Neural cell (in vitro differentiated cells): ENCODE measurements around the gene OTOF. TPM values are rescaled to one million over a fixed set of nuclear protein-coding genes. Genes with fewer than 3 reads are reported as not detected.

Source experiments
- H2AFZ ChIP-seq: fragments of 200-600, 300-800 bp; sonication (generic), shearing (Covaris generic); 2 replicates; pipeline ENCODE4 v1.6.0; 2014; ENCODE audit warnings: low read depth, mild to moderate bottlenecking, antibody characterized with exemption, low read length, moderate library complexity
- H3F3A ChIP-seq: fragments of 200-600 bp; shearing (Covaris generic); 2 replicates; pipeline ENCODE4 v1.6.1; 2016; ENCODE audit warnings: mild to moderate bottlenecking, moderate library complexity, mixed read lengths, antibody characterized with exemption, low read length; ENCODE audit not compliant: insufficient read depth, poor library complexity, severe bottlenecking
- H3K27ac ChIP-seq: fragments of 200-600, 300-800 bp; sonication (generic), shearing (Covaris generic); 2 replicates; pipeline ENCODE4 v1.5.1; 2014; ENCODE audit warnings: mild to moderate bottlenecking, low read length, moderate library complexity
- H3K27me3 ChIP-seq: fragments of 300-800, 200-600 bp; sonication (generic), shearing (Covaris generic); 2 replicates; pipeline ENCODE4 v1.6.0; 2014; ENCODE audit warnings: mild to moderate bottlenecking, low read depth, low read length, moderate library complexity; ENCODE audit not compliant: insufficient read depth
- H3K36me3 ChIP-seq: fragments of 300-800, 200-600 bp; sonication (generic), shearing (Covaris generic); 2 replicates; pipeline ENCODE4 v1.5.1; 2014; ENCODE audit warnings: mild to moderate bottlenecking, antibody characterized with exemption, low read length, moderate library complexity; ENCODE audit not compliant: insufficient read depth
- H3K4me2 ChIP-seq: fragments of 300-800, 200-600 bp; sonication (generic), shearing (Covaris generic); 2 replicates; pipeline ENCODE4 v1.6.0; 2014; ENCODE audit warnings: mild to moderate bottlenecking, low read length
- H3K4me3 ChIP-seq: fragments of 300-800, 200-600 bp; sonication (generic), shearing (Covaris generic); 2 replicates; pipeline ENCODE4 v1.5.1; 2014; ENCODE audit warnings: mild to moderate bottlenecking, low read length, moderate library complexity
- H3K79me2 ChIP-seq: fragments of 200-600 bp; shearing (Covaris generic); replicated peaks from 2 replicates; pipeline ENCODE4 v1.6.0; 2014; ENCODE audit warnings: mild to moderate bottlenecking, low read length, moderate library complexity; ENCODE audit not compliant: insufficient read depth
- H3K9ac ChIP-seq: fragments of 300-800, 200-600 bp; sonication (generic), shearing (Covaris generic); 2 replicates; pipeline ENCODE4 v1.6.1; 2016; ENCODE audit warnings: mild to moderate bottlenecking, low read length, mixed read lengths
- H3K9me2 ChIP-seq: fragments of 200-600 bp; shearing (Covaris generic); 2 replicates; pipeline ENCODE4 v1.6.1; 2016; ENCODE audit warnings: mild to moderate bottlenecking, low read length, mixed read lengths; ENCODE audit not compliant: insufficient read depth
- H3K9me3 ChIP-seq: fragments of 200-600, 300-800 bp; sonication (generic), shearing (Covaris generic); 2 replicates; pipeline ENCODE4 v1.6.1; 2016; ENCODE audit warnings: mild to moderate bottlenecking, mixed run types, low read length, moderate library complexity, mixed read lengths
- H4K20me1 ChIP-seq: fragments of 200-600 bp; shearing (Covaris generic); 2 replicates; pipeline ENCODE4 v1.6.1; 2016; ENCODE audit warnings: mild to moderate bottlenecking, mixed run types; ENCODE audit not compliant: insufficient read depth
- EP300 ChIP-seq: fragments of 450-650 bp; conservative IDR thresholded peaks from 2 replicates; pipeline ENCODE4 v1.6.1; 2014; ENCODE audit warnings: antibody characterized with exemption, mild to moderate bottlenecking, moderate library complexity; ENCODE audit not compliant: poor library complexity, severe bottlenecking
- EZH2 ChIP-seq: fragments of 200-600, 300-800 bp; shearing (Covaris generic), sonication (generic); IDR thresholded peaks from 2 replicates; pipeline ENCODE4 v1.6.1; 2014; ENCODE audit warnings: antibody characterized with exemption, low read length, borderline replicate concordance, mild to moderate bottlenecking; ENCODE audit not compliant: insufficient read depth, poor library complexity, severe bottlenecking
- MXI1 ChIP-seq: fragments of 450-650 bp; conservative IDR thresholded peaks from 2 replicates; pipeline ENCODE4 v1.6.1; 2014; ENCODE audit warnings: antibody characterized with exemption, mild to moderate bottlenecking; ENCODE audit not compliant: poor library complexity, severe bottlenecking
- POLR2AphosphoS5 ChIP-seq: IDR thresholded peaks from 2 replicates; pipeline ENCODE4 v1.6.1; 2012
- RAD21 ChIP-seq: fragments of 450-650 bp; conservative IDR thresholded peaks from 2 replicates; pipeline ENCODE4 v1.6.1; 2014; ENCODE audit warnings: antibody characterized with exemption, mild to moderate bottlenecking, moderate library complexity
- REST ChIP-seq: IDR thresholded peaks from 2 replicates; pipeline ENCODE4 v1.6.1; 2012; ENCODE audit warnings: borderline replicate concordance
- SMC3 ChIP-seq: fragments of 450-650 bp; conservative IDR thresholded peaks from 2 replicates; pipeline ENCODE4 v1.6.1; 2014; ENCODE audit warnings: antibody characterized with exemption, mild to moderate bottlenecking, moderate library complexity; ENCODE audit not compliant: poor library complexity
- TAF1 ChIP-seq: IDR thresholded peaks from 2 replicates; pipeline ENCODE4 v1.6.1; 2012; ENCODE audit warnings: low read depth
- polyA plus RNA-seq: library from polyadenylated mRNA; depleted of rRNA; stranded (reverse); fragments of >200 nt; gene quantifications from 2 replicates; pipeline ENCODE4 v1.2.3, GENCODE V29; 2014
- TF ChIP-seq, protein P1 (sequence below): fragments of 450-650 bp; IDR thresholded peaks from 2 replicates; pipeline ENCODE4 v1.5.1; 2014; ENCODE audit warnings: antibody characterized with exemption, mild to moderate bottlenecking, moderate library complexity; ENCODE audit not compliant: poor library complexity, severe bottlenecking

The OTOF gene
- polyA plus RNA-seq, 1 donor from 2014 or later: not detected

DNA sequence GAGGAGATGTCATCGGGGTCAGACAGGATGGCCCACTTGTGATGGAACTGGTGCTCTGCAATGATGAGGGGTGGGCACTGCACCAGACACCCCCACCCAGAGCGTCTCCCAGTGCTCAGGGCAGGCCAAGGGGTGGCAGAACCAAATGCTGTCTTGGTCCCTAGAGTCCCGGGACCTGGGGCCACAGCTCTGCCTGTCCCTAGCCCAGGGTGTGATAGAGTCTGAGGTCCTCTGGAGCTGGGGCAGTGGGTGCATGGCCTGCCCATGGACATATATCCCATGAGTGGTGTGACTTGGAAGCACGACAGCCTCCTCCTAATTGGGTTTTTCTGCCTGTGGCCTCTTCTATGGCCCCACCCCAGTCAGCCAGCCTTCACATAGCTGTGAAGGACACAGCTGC, 6.7 kb upstream of the OTOF start:
- Histone ChIP-seq H3F3A (no peaks in the 10 kb centered on the region), H3K27me3 (no peaks in the 10 kb centered on the region), H3K9me2 (no peaks in the 10 kb centered on the region), H3K4me2 (no peak overlapping the region), H3K4me3 (no peak overlapping the region), H3K36me3 (no peaks in the 10 kb centered on the region), H3K9me3 (no peaks in the 10 kb centered on the region), H3K9ac (no peak overlapping the region), H3K79me2 (no peaks in the 10 kb centered on the region), H2AFZ (no peak overlapping the region), H3K27ac (no peak overlapping the region), H4K20me1 (no peaks in the 10 kb centered on the region)
- no peak for TF ChIP-seq POLR2AphosphoS5
- TF ChIP-seq, protein P1, sequence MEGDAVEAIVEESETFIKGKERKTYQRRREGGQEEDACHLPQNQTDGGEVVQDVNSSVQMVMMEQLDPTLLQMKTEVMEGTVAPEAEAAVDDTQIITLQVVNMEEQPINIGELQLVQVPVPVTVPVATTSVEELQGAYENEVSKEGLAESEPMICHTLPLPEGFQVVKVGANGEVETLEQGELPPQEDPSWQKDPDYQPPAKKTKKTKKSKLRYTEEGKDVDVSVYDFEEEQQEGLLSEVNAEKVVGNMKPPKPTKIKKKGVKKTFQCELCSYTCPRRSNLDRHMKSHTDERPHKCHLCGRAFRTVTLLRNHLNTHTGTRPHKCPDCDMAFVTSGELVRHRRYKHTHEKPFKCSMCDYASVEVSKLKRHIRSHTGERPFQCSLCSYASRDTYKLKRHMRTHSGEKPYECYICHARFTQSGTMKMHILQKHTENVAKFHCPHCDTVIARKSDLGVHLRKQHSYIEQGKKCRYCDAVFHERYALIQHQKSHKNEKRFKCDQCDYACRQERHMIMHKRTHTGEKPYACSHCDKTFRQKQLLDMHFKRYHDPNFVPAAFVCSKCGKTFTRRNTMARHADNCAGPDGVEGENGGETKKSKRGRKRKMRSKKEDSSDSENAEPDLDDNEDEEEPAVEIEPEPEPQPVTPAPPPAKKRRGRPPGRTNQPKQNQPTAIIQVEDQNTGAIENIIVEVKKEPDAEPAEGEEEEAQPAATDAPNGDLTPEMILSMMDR: no peak
- no peak for TF ChIP-seq SMC3
- no peak for TF ChIP-seq EZH2
- no peak for TF ChIP-seq EP300
- TF ChIP-seq TAF1: no peak

DNA sequence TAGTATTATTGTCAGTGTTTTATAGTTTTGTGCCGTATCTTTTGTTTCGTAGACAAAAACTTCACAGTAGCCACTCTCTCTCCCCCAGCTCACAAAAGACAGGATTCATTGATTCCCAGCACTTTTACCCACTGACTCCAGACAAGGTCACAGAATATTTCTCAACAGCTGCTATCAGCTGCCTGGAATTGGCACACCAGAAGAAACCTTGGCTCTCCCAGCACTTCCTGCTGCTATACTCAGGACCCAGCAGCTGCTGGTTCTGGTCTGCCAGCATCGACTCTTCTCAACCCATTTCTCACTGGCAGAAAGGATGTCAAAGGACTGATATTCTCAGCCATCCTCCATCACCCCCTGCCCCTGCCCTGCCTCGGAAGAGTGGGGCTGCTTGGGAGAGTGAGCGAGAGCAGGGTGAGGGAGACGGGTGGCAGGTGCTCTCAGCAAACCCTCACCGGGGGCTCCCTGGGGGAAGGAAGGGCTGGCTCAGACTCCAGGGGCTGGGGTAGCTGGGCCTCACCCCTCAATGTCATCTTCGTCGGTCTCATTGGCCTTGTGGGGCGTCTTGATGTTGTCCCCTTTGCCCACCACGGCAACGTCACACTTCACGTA, 6.1 kb upstream of the OTOF start:
- Histone ChIP-seq H3K9me2 (no peaks in the 10 kb centered on the region), H3K9me3 (no peaks in the 10 kb centered on the region), H3K27me3 (no peaks in the 10 kb centered on the region), H3K4me2 (no peak overlapping the region), H3K79me2 (no peaks in the 10 kb centered on the region), H2AFZ (no peak overlapping the region), H3K27ac (no peak overlapping the region), H4K20me1 (no peaks in the 10 kb centered on the region), H3K9ac (no peak overlapping the region), H3K36me3 (no peaks in the 10 kb centered on the region), H3K4me3 (no peak overlapping the region), H3F3A (no peaks in the 10 kb centered on the region)
- TF ChIP-seq EP300 (no peak), REST (no peak), TAF1 (no peak), EZH2 (no peak), SMC3 (no peak), RAD21 (no peak), MXI1 (no peak), POLR2AphosphoS5 (no peak)
- TF ChIP-seq, protein P1: no peak
